ENCODE data around the gene PLCG1.

DNA sequence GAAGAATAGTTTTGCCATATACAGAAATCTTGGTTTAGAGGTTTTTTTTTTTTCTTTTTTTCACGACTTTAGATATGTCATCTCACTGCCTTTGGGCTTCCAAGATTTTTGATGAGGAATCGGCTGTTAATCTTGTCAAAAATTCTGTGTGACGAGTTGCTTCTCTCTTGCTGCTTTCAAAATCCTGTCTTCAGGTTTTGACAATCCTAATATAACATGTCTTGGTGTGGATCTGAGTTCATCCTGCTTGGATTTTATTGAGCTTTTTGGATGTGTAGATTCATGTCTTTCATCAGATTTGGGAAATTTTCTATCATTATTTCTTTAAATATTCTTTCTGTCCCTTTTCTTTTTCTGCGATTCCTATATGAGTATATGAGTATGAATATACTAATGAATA lies 61.1 kb downstream of the PLCG1 start:
- TF ChIP-seq CTCF (conservative IDR thresholded peaks at IDR 0.05) (no peak), EZH2 (IDR thresholded peaks at IDR 0.05; ENCODE audit: low read depth) (no peak)
